ENCODE data around the gene BEST4.

GRCh38 chr1:44832056-44832705, 44.2 kb upstream of the BEST4 start:
- TF ChIP-seq CTCF (IDR thresholded peaks at IDR 0.05) (no peak), EZH2 (IDR thresholded peaks at IDR 0.05; ENCODE audit: borderline replicate concordance, insufficient read depth, low read depth, low read length, poor library complexity, severe bottlenecking) (no peak)
